Mesodermal cell (in vitro differentiated cells): ENCODE results near the gene TLE5.

ENCODE experiments used
- H3K27ac ChIP-seq: 2 replicates; pipeline ENCODE4 v1.7.0; 2013; ENCODE audit warnings: mild to moderate bottlenecking, low read depth, low read length, moderate library complexity; ENCODE audit not compliant: severe bottlenecking
- H3K36me3 ChIP-seq: 2 replicates; pipeline ENCODE4 v1.7.1; 2013; ENCODE audit warnings: mild to moderate bottlenecking, low read length, moderate library complexity; ENCODE audit not compliant: control insufficient read depth, insufficient read depth
- H3K4me1 ChIP-seq: one replicate; pipeline ENCODE4 v1.7.1; 2013; ENCODE audit warnings: mild to moderate bottlenecking, low read length; ENCODE audit not compliant: insufficient read depth, control insufficient read depth, poor library complexity, severe bottlenecking
- H3K4me3 ChIP-seq: 2 replicates; pipeline ENCODE4 v1.7.0; 2013; ENCODE audit warnings: low read length, control low read depth, mild to moderate bottlenecking; ENCODE audit not compliant: insufficient read depth, poor library complexity, severe bottlenecking; ENCODE audit errors: extremely low read depth
- H3K9me3 ChIP-seq: 2 replicates; pipeline ENCODE4 v1.7.1; 2013; ENCODE audit warnings: mild to moderate bottlenecking, low read length, moderate library complexity; ENCODE audit not compliant: control insufficient read depth
- WGBS, 2 experiments: methylation state at CpG; one replicate each; pipeline ENCODE4 v1.1.5; 2013; ENCODE audit warnings: missing lambda C conversion rate in 2 of 2; ENCODE audit not compliant: insufficient coverage in 2 of 2; 5-methylcytosine and 5-hydroxymethylcytosine counted together

Gene TLE5

GRCh38 chr19:3102239-3103140 is 40.2 kb upstream of the TLE5 start:
- Histone ChIP-seq H3K9me3 (no peaks in the 10 kb centered on the region), H3K4me3 (no peak overlapping the region), H3K36me3 (no peaks in the 10 kb centered on the region), H3K27ac (no peak overlapping the region), H3K4me1 (peaks cover 15% of the 10 kb centered on the region)
- WGBS, 2 experiments, result 90 to 96% methylated on average over 26 to 33 of the region's 34 CpGs

- H3K9me3 ChIP-seq, result no peaks in the 10 kb centered on the region
- no peaks in the 10 kb centered on the region for H3K36me3 ChIP-seq
- H3K4me1 ChIP-seq, result peaks cover 18% of the 10 kb centered on the region
- WGBS, 2 experiments, result 91 to 96% methylated on average over 23 to 25 of the region's 34 CpGs
- H3K27ac ChIP-seq, result no peak overlapping the region
- H3K4me3 ChIP-seq, result no peak overlapping the region
Measured at GRCh38 chr19:3100747-3101730, 38.7 kb upstream of the TLE5 start.

- Histone ChIP-seq H3K4me1 (peaks cover 18% of the 10 kb centered on the region), H3K9me3 (no peaks in the 10 kb centered on the region), H3K4me3 (no peak overlapping the region), H3K36me3 (no peaks in the 10 kb centered on the region), H3K27ac (no peak overlapping the region)
- 86 to 88% methylated on average over 13 to 14 of the region's 14 CpGs for WGBS, 2 experiments
Measured at GRCh38 chr19:3100331-3100730, 38.0 kb upstream of the TLE5 start.

- peaks cover 18% of the 10 kb centered on the region for H3K4me1 ChIP-seq
- WGBS, 2 experiments, result 92 to 96% methylated on average over 29 of the region's 29 CpGs
- H3K36me3 ChIP-seq, result no peaks in the 10 kb centered on the region
- no peaks in the 10 kb centered on the region for H3K9me3 ChIP-seq
- no peak overlapping the region for H3K4me3 ChIP-seq
- no peak overlapping the region for H3K27ac ChIP-seq
Measured at GRCh38 chr19:3099347-3100145, 37.3 kb upstream of the TLE5 start.

- Histone ChIP-seq H3K4me3 (no peak overlapping the region), H3K27ac (no peak overlapping the region), H3K9me3 (no peaks in the 10 kb centered on the region), H3K4me1 (peaks cover 18% of the 10 kb centered on the region), H3K36me3 (no peaks in the 10 kb centered on the region)
- 94 to 95% methylated on average over 30 to 39 of the region's 40 CpGs for WGBS, 2 experiments
Measured at GRCh38 chr19:3098515-3099346, 36.4 kb upstream of the TLE5 start.

- 89 to 91% methylated on average over 15 to 18 of the region's 18 CpGs for WGBS, 2 experiments
- H3K4me3 ChIP-seq, result no peak overlapping the region
- no peaks in the 10 kb centered on the region for H3K36me3 ChIP-seq
- H3K9me3 ChIP-seq, result no peaks in the 10 kb centered on the region
- H3K27ac ChIP-seq, result no peak overlapping the region
- peaks cover 18% of the 10 kb centered on the region for H3K4me1 ChIP-seq
Measured at GRCh38 chr19:3098141-3098514, 35.8 kb upstream of the TLE5 start.

- H3K9me3 ChIP-seq, result no peaks in the 10 kb centered on the region
- WGBS, 2 experiments, result 96 to 97% methylated on average over 24 of the region's 24 CpGs
- no peaks in the 10 kb centered on the region for H3K36me3 ChIP-seq
- H3K4me1 ChIP-seq, result peaks cover 18% of the 10 kb centered on the region
- H3K27ac ChIP-seq, result no peak overlapping the region
- H3K4me3 ChIP-seq, result no peak overlapping the region
Measured at GRCh38 chr19:3097442-3097871, 35.2 kb upstream of the TLE5 start.

- H3K4me1 ChIP-seq, result peaks cover 18% of the 10 kb centered on the region
- H3K9me3 ChIP-seq, result no peaks in the 10 kb centered on the region
- H3K27ac ChIP-seq, result no peak overlapping the region
- no peaks in the 10 kb centered on the region for H3K36me3 ChIP-seq
- 94 to 96% methylated on average over 6 to 11 of the region's 11 CpGs for whole genome bisulfite sequencing, 2 experiments
- no peak overlapping the region for H3K4me3 ChIP-seq
Measured at GRCh38 chr19:3096902-3097326, 34.6 kb upstream of the TLE5 start.

- H3K4me3 ChIP-seq, result peak overlapping the region; percentile 85
Measured at GRCh38 chr19:3096267-3096901, 34.1 kb upstream of the TLE5 start.

More at GRCh38 chr19:3096267-3096901, 34.1 kb upstream of the TLE5 start:
- no peak overlapping the region for H3K27ac ChIP-seq
- no peaks in the 10 kb centered on the region for H3K36me3 ChIP-seq
- peaks cover 18% of the 10 kb centered on the region for H3K4me1 ChIP-seq
- H3K9me3 ChIP-seq, result no peaks in the 10 kb centered on the region
- 74% methylated on average over 19 to 22 of the region's 25 CpGs for WGBS, 2 experiments
